SK-N-SH (cell line): ENCODE measurements around the gene ZNF296. TPM values are rescaled to one million over a fixed set of nuclear protein-coding genes. Genes with fewer than 3 reads are reported as not detected.
A peak's percentile ranks its signal among the peaks of the same experiment; 100 is the strongest.

Experiments used
- CTCF ChIA-PET: fragments of 300-600, 350-600 bp; formaldehyde crosslinking; extraction: SDS; loops from one replicate; lab custom pipeline; 2021; lab: Yijun Ruan, JAX
- POLR2A ChIA-PET: fragments of 350-600 bp; sonication (Branson Sonifier 250); formaldehyde crosslinking; extraction: SDS; loops from one replicate; lab custom pipeline; 2020; ENCODE audit warnings: antibody characterized with exemption, inconsistent platforms; lab: Yijun Ruan, JAX
- DNase-seq: peaks from one replicate; pipeline ENCODE4 v3.0.0; 2012
- H2AFZ ChIP-seq: fragments of 200-600 bp; sonication (generic); 2 replicates; pipeline ENCODE4 v1.8.1; 2016; ENCODE audit warnings: antibody characterized with exemption, mild to moderate bottlenecking, low read depth
- H3F3A ChIP-seq: fragments of 200-600 bp; sonication (generic); replicated peaks from 2 replicates; pipeline ENCODE3; 2016; ENCODE audit warnings: antibody characterized with exemption, mild to moderate bottlenecking; ENCODE audit not compliant: insufficient read depth
- H3K27ac ChIP-seq, 2 experiments: fragments of 200-500 bp in 1 of 2; fragments of 200-600 bp in 1 of 2; sonication (Bioruptor generic) in 1 of 2; sonication (generic), shearing (Covaris generic) in 1 of 2; 2 replicates each; pipeline versions ENCODE4 v1.5.1 to v1.6.1; 2014 to 2016; ENCODE audit warnings: low read depth in 2 of 2, inconsistent platforms in 1 of 2, low read length in 1 of 2, mild to moderate bottlenecking in 1 of 2, mixed read lengths in 1 of 2
- H3K27me3 ChIP-seq: fragments of 200-600 bp; sonication (generic), shearing (Covaris generic); 2 replicates; pipeline ENCODE4 v1.6.1; 2016; ENCODE audit warnings: mixed run types; ENCODE audit not compliant: insufficient read depth
- H3K36me3 ChIP-seq, 2 experiments: fragments of 200-500 bp in 1 of 2; fragments of 200-600 bp in 1 of 2; sonication (Bioruptor generic) in 1 of 2; sonication (generic) in 1 of 2; replicated peaks in 1 of 2; 2 replicates each; pipeline versions ENCODE3 to v1.5.1; 2014 to 2016; ENCODE audit warnings: low read length in 1 of 2, mild to moderate bottlenecking in 1 of 2; ENCODE audit not compliant: insufficient read depth in 2 of 2, control insufficient read depth in 1 of 2
- H3K4me1 ChIP-seq, 2 experiments: fragments of 200-500 bp in 1 of 2; fragments of 200-600 bp in 1 of 2; sonication (Bioruptor generic) in 1 of 2; sonication (generic), shearing (Covaris generic) in 1 of 2; 2 replicates each; pipeline versions ENCODE4 v1.5.1 to v1.6.1; 2014 to 2016; ENCODE audit warnings: low read depth in 1 of 2, low read length in 1 of 2, mixed run types in 1 of 2; ENCODE audit not compliant: insufficient read depth in 2 of 2, control insufficient read depth in 1 of 2
- H3K4me2 ChIP-seq: fragments of 200-600 bp; sonication (generic), shearing (Covaris generic); 2 replicates; pipeline ENCODE4 v1.6.1; 2017; ENCODE audit warnings: mixed run types
- H3K4me3 ChIP-seq, 2 experiments: fragments of 200-500 bp in 1 of 2; fragments of 200-600 bp in 1 of 2; sonication (Bioruptor generic) in 1 of 2; sonication (generic), shearing (Covaris generic) in 1 of 2; 2 replicates each; pipeline versions ENCODE4 v1.5.1 to v1.8.1; 2014 to 2016; ENCODE audit warnings: low read depth in 2 of 2, inconsistent platforms in 1 of 2, low read length in 1 of 2, mild to moderate bottlenecking in 1 of 2, mixed read lengths in 1 of 2, moderate library complexity in 1 of 2
- H3K79me2 ChIP-seq: fragments of 200-600 bp; sonication (generic); 2 replicates; pipeline ENCODE4 v1.8.1; 2017; ENCODE audit warnings: mild to moderate bottlenecking; ENCODE audit not compliant: insufficient read depth
- H3K9ac ChIP-seq: fragments of 200-600 bp; sonication (generic); 2 replicates; pipeline ENCODE4 v1.6.1; 2017; ENCODE audit warnings: mixed run types
- H3K9me2 ChIP-seq: fragments of 200-600 bp; sonication (generic); 2 replicates; pipeline ENCODE4 v1.6.1; 2017; ENCODE audit warnings: mixed run types
- H3K9me3 ChIP-seq: fragments of 200-600 bp; sonication (generic); 2 replicates; pipeline ENCODE4 v1.6.1; 2017; ENCODE audit warnings: mixed run types, mild to moderate bottlenecking, moderate library complexity
- H4K20me1 ChIP-seq: fragments of 200-600 bp; sonication (generic); 2 replicates; pipeline ENCODE4 v1.6.1; 2017; ENCODE audit warnings: mild to moderate bottlenecking, mixed run types; ENCODE audit not compliant: insufficient read depth
- CTCF ChIP-seq: fragments of 200-600 bp; sonication (generic); IDR thresholded peaks from 2 replicates; pipeline ENCODE4 v1.6.1; 2017; ENCODE audit warnings: antibody characterized with exemption, mild to moderate bottlenecking, moderate library complexity
- EP300 ChIP-seq, 2 experiments: IDR thresholded peaks; 2 replicates each; pipeline versions ENCODE4 v1.4.0 to v1.6.1; 2012; ENCODE audit warnings: borderline replicate concordance in 1 of 2, low read depth in 1 of 2, low read length in 1 of 2
- FOXJ3 ChIP-seq: sonication (generic); formaldehyde crosslinking; IDR thresholded peaks from 2 replicates; pipeline ENCODE4 v1.5.1; 2020; ENCODE audit warnings: mild to moderate bottlenecking, missing genetic modification reagents
- FOXM1 ChIP-seq: IDR thresholded peaks from 2 replicates; pipeline ENCODE4 v1.4.0; 2012; ENCODE audit warnings: low read depth, mild to moderate bottlenecking
- JUND ChIP-seq: IDR thresholded peaks from 2 replicates; pipeline ENCODE4 v1.4.0; 2012
- MAX ChIP-seq: IDR thresholded peaks from 2 replicates; pipeline ENCODE4 v1.4.0; 2012; ENCODE audit warnings: low read depth
- MEF2A ChIP-seq: IDR thresholded peaks from 2 replicates; pipeline ENCODE4 v1.4.0; 2012; ENCODE audit warnings: low read depth, borderline replicate concordance
- MXI1 ChIP-seq: IDR thresholded peaks from 2 replicates; pipeline ENCODE4 v1.6.1; 2012; ENCODE audit warnings: mild to moderate bottlenecking, low read depth, low read length, improper control_type of control experiment
- NRF1 ChIP-seq: IDR thresholded peaks from 2 replicates; pipeline ENCODE4 v1.6.1; 2012; ENCODE audit warnings: low read depth, mild to moderate bottlenecking, low read length
- RAD21 ChIP-seq: IDR thresholded peaks from 2 replicates; pipeline ENCODE4 v1.6.1; 2012; ENCODE audit warnings: mild to moderate bottlenecking, low read length
- REST ChIP-seq: IDR thresholded peaks from 2 replicates; pipeline ENCODE4 v1.6.1; 2012; ENCODE audit warnings: mild to moderate bottlenecking, low read depth, low read length, moderate library complexity
- RFX5 ChIP-seq: IDR thresholded peaks from 2 replicates; pipeline ENCODE4 v1.6.1; 2012; ENCODE audit warnings: mild to moderate bottlenecking, improper control_type of control experiment, low read length
- SMC3 ChIP-seq: IDR thresholded peaks from 2 replicates; pipeline ENCODE4 v1.6.1; 2012; ENCODE audit warnings: low read depth, low read length, improper control_type of control experiment
- TCF12 ChIP-seq: IDR thresholded peaks from 2 replicates; pipeline ENCODE4 v1.4.0; 2012
- YY1 ChIP-seq: IDR thresholded peaks from 2 replicates; pipeline ENCODE4 v1.4.0; 2012; ENCODE audit warnings: low read depth, mild to moderate bottlenecking
- WGBS: methylation state at CpG from one replicate; pipeline ENCODE4 v1.1.6; 2017; ENCODE audit warnings: low lambda C conversion rate; 5-methylcytosine and 5-hydroxymethylcytosine counted together
- polyA plus RNA-seq, 3 experiments: library from polyadenylated mRNA; depleted of rRNA; stranded (reverse); fragments of >200 nt; gene quantifications; 2 replicates each; pipeline ENCODE4 v1.2.3, GENCODE V29; 2012

Gene ZNF296
- polyA plus RNA-seq, 1 of the 3 experiments (the other 2 are of a cell fraction), result 0.21 TPM

GRCh38 chr19:45066921-45067661 lies 9.2 kb downstream of the ZNF296 start:
- no peaks in the 10 kb centered on the region for H3K27me3 ChIP-seq
- no peak overlapping the region for H2AFZ ChIP-seq
- no peaks in the 10 kb centered on the region for H3K4me1 ChIP-seq
- ChIA-PET CTCF (interaction anchor here (1.1 kb wide), 1 partner anchor 21 kb away, joined by 3 read pairs; no protein-coding TSS in a partner anchor), POLR2A (interaction anchor here (1.0 kb wide), 1 partner anchor 13 kb away, joined by 3 read pairs; no protein-coding TSS in a partner anchor)
- H3K79me2 ChIP-seq, result no peaks in the 10 kb centered on the region
- no peaks in the 10 kb centered on the region for H3K9me2 ChIP-seq
- WGBS, result 97% methylated on average over 17 of the region's 38 CpGs
- H3K27ac ChIP-seq, result no peak overlapping the region
- DNase-seq, result peak; percentile 30
- no peak overlapping the region for H3K4me2 ChIP-seq
- no peaks in the 10 kb centered on the region for H3F3A ChIP-seq
- no peak for TF ChIP-seq NRF1
- no peak for TF ChIP-seq REST
- no peak for TF ChIP-seq RFX5
- no peak for TF ChIP-seq SMC3
- TF ChIP-seq JUND, result no peak
- TF ChIP-seq MEF2A, result no peak
- TF ChIP-seq MAX, result no peak
- no peak for TF ChIP-seq FOXJ3 (CRISPR knock-in tag)
- TF ChIP-seq MXI1, result no peak
- no peak for TF ChIP-seq CTCF
- TF ChIP-seq RAD21, result no peak
- no peak for TF ChIP-seq FOXM1
- TF ChIP-seq EP300 (IDR thresholded peaks at IDR 0.05; ENCODE audit: borderline replicate concordance in 1 of 2, low read depth in 1 of 2, low read length in 1 of 2), result no peak
- TF ChIP-seq TCF12, result no peak
- no peak for TF ChIP-seq YY1
- H3K9ac ChIP-seq, result no peak overlapping the region
- H4K20me1 ChIP-seq, result no peaks in the 10 kb centered on the region
- H3K4me3 ChIP-seq, result no peak overlapping the region
- H3K36me3 ChIP-seq, result peaks cover 14 to 56% of the 10 kb centered on the region in 2 experiments
- H3K9me3 ChIP-seq, result no peaks in the 10 kb centered on the region
